Kidney epithelial cell (primary cell): ENCODE results near the gene PCDH15. TPM values are rescaled to one million over a fixed set of nuclear protein-coding genes. Genes with fewer than 3 reads are reported as not detected.

Experiments used
- DNase-seq: peaks from one replicate; pipeline ENCODE4 v3.0.0-alpha.2; 2010; ENCODE audit warnings: low read depth
- H3K27me3 ChIP-seq: 2 replicates; pipeline ENCODE4 v1.6.0; 2011; ENCODE audit warnings: low read length; ENCODE audit not compliant: control insufficient read depth, insufficient read depth
- H3K36me3 ChIP-seq: 2 replicates; pipeline ENCODE4 v1.5.1; 2011; ENCODE audit warnings: low read length; ENCODE audit not compliant: control insufficient read depth, insufficient read depth
- H3K4me3 ChIP-seq: 2 replicates; pipeline ENCODE4 v1.5.1; 2011; ENCODE audit warnings: low read depth, mild to moderate bottlenecking, control low read depth, low read length
- CTCF ChIP-seq: IDR thresholded peaks from 2 replicates; pipeline ENCODE4 v1.5.1; 2011; ENCODE audit warnings: mild to moderate bottlenecking, moderate library complexity, low read length, control low read depth, inconsistent platforms; ENCODE audit not compliant: insufficient read depth, poor library complexity, severe bottlenecking
- total RNA-seq: library from RNA; depleted of rRNA; stranded (reverse); fragments of >200 nt; gene quantifications from 2 replicates; pipeline ENCODE4 v1.2.3, GENCODE V29; 2015

PCDH15 gene
- total RNA-seq, 1 donor from 2014 or later = not detected

GRCh38 chr10:54318470-54318869, 482.6 kb downstream of the PCDH15 start:
- Histone ChIP-seq H3K36me3 (no peaks in the 10 kb centered on the region), H3K27me3 (no peaks in the 10 kb centered on the region)

GRCh38 chr10:54314430-54314829, 486.6 kb downstream of the PCDH15 start:
- DNase-seq = no peak
- TF ChIP-seq CTCF = no peak
- Histone ChIP-seq H3K36me3 (no peaks in the 10 kb centered on the region), H3K4me3 (no peak overlapping the region), H3K27me3 (no peaks in the 10 kb centered on the region)

More at GRCh38 chr10:54318470-54318869, 482.6 kb downstream of the PCDH15 start:
- H3K4me3 ChIP-seq = no peak overlapping the region
- TF ChIP-seq CTCF = no peak
- DNase-seq = no peak

- H3K4me3 ChIP-seq = no peak overlapping the region
- no peaks in the 10 kb centered on the region for H3K36me3 ChIP-seq
- TF ChIP-seq CTCF = no peak
- peak; percentile 81 for DNase-seq
- no peaks in the 10 kb centered on the region for H3K27me3 ChIP-seq
These were observed 516.4 kb downstream of the PCDH15 start for GRCh38 chr10:54284526-54285193.

- DNase-seq = no peak
- no peaks in the 10 kb centered on the region for H3K36me3 ChIP-seq
- no peak for TF ChIP-seq CTCF
- no peak overlapping the region for H3K4me3 ChIP-seq
- no peaks in the 10 kb centered on the region for H3K27me3 ChIP-seq
These were observed 519.0 kb downstream of the PCDH15 start for GRCh38 chr10:54282012-54282411.

GRCh38 chr10:54266395-54266794, 534.6 kb downstream of the PCDH15 start:
- H3K27me3 ChIP-seq = no peaks in the 10 kb centered on the region
- no peaks in the 10 kb centered on the region for H3K36me3 ChIP-seq
- no peak for TF ChIP-seq CTCF
- no peak for DNase-seq
- H3K4me3 ChIP-seq = no peak overlapping the region

- no peak for DNase-seq
- H3K36me3 ChIP-seq = no peaks in the 10 kb centered on the region
- no peak overlapping the region for H3K4me3 ChIP-seq
- no peaks in the 10 kb centered on the region for H3K27me3 ChIP-seq
- no peak for TF ChIP-seq CTCF
These were observed 538.3 kb downstream of the PCDH15 start for GRCh38 chr10:54262726-54263125.
